HG02884 (cell line): ENCODE measurements around the gene PTPRA.
"Not testable (repeated sequence)": the region's sequence is repeated elsewhere in the genome, so short reads cannot be mapped to it uniquely, and the experiment has no call there.

Experiments
- ATAC-seq: cut with Tn5 transposase; IDR thresholded peaks from one replicate; pipeline ENCODE4 v1.9.1; 2021; ENCODE audit warnings: mild to moderate bottlenecking, moderate library complexity; ENCODE audit not compliant: unreplicated experiment

PTPRA gene

GRCh38 chr20:2888224-2888955, 15.1 kb downstream of the PTPRA start:
- ATAC-seq: no peak

GRCh38 chr20:2889209-2889608, 15.9 kb downstream of the PTPRA start:
- no peak for ATAC-seq

DNA sequence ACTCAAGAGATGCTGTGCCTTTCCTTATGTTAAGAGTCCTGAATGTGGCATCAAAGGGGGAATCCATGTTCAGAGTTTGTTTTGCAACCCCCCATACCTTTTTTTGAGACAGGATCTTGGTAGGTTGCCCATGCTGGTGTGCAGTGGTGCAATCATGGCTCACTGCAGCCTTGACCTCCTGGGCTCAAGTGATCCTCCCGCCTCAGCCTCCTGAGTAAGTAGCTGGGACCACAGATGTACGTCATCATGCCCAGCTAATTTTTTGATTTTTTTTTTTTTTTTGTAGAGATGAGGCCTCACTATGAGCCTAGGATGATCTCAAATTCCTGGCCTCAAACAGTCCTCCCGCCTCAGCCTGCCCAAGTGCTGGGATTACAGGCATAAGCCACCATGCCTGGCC, 16.5 kb downstream of the PTPRA start:
- no peak for ATAC-seq

DNA sequence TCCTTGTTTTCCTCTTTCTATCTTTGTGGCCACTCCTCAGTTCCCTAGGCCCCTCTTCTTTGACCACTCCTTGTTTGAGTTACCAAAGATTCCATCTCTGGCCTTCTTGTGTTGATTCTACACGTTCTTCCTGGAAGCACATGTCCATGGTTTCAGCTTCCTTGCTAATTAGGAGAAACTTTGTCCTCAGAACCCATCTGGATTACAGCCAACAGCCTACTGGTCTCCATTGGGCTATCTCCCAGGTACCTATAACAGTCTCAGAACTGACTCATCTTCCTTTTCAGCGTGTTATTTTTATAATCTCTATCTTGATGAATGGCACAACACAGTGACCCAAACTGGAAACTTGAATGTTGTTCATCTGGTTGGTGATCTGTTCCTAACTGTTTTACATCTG, 17.5 kb downstream of the PTPRA start:
- ATAC-seq: no peak

DNA sequence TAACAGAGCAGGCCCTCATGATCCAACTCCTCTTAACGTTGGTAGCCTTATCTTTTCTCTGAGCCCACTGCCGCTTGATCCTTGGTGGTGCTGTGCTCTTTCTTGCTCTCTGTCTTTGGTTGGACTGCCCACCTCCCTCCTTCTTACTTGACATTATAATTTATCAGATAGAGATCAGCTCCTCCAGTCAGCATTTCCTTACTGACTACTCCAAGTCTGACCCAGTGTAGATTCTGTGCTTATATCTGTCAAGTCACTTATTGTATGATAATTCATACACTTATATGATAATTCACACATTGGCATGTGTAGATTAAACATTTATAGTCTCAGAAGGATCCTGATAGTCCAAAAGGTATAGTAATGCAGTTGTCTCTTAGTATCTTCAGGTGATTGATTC, 18.1 kb downstream of the PTPRA start:
- no peak for ATAC-seq

DNA sequence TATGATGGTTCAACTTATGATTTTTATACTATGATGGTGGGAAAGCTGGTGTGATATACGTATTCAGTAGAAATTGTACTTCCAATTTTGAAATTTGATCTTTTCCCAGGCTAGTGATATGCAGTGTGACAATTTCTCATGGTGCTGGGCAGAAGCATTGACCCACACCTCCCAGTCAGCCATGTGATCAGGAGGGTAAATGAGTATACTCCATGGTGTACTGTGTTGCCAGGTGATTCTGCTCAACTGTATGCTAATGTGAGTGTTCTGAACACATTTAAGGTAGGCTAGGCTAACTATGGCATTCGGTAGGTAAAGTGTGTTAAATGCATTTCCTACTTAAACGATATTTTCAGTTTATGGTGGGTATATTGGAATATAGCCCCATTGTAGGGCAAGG, 19.1 kb downstream of the PTPRA start:
- ATAC-seq: no peak

- ATAC-seq: no peak
Measured at GRCh38 chr20:2894221-2894620, 20.9 kb downstream of the PTPRA start.

- not testable (repeated sequence) for ATAC-seq
Measured at GRCh38 chr20:2895154-2895553, 21.9 kb downstream of the PTPRA start.

DNA sequence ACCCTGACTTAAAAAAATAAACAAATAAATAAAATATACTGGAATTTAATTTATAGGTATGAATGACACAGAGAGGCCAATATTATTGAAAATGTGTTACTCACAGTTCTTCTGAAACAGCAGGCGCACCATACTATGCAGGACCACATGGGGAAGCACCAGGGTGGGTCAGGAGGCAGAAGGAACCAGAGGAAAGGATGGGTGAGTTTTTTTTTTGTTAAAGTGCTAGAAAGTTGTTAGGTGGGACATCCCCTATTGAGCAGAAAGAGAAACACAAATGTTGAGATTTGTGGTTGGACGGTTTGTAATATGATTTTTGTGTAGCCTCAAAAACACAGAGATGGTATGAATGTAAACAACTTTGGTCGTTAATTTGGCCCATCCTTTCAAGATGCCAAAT, 26.0 kb downstream of the PTPRA start:
- no peak for ATAC-seq

- no peak for ATAC-seq
Measured at GRCh38 chr20:2900845-2901592, 27.7 kb downstream of the PTPRA start.

GRCh38 chr20:2902291-2902690, 29.0 kb downstream of the PTPRA start:
- ATAC-seq: no peak

GRCh38 chr20:2902818-2903217, 29.5 kb downstream of the PTPRA start:
- no peak for ATAC-seq

DNA sequence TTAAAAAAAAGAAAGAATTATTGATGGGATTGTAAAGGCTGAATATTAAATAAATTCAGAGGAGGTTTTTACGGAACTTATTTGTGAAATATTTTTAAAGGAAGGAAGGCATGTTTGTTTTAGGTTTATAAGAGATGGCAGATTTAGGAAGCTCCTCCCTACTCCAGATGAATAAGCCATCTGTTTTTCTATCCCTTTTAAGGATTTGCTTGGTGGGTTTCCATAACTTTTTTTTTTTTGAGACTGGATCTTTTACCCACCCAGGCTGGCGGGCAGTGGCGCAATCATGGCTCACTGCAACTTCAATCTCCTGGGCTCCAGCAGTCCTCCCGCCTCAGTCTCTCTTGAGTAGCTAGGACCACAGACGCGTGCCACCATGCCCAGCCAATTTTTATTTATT, 30.4 kb downstream of the PTPRA start:
- no peak for ATAC-seq

DNA sequence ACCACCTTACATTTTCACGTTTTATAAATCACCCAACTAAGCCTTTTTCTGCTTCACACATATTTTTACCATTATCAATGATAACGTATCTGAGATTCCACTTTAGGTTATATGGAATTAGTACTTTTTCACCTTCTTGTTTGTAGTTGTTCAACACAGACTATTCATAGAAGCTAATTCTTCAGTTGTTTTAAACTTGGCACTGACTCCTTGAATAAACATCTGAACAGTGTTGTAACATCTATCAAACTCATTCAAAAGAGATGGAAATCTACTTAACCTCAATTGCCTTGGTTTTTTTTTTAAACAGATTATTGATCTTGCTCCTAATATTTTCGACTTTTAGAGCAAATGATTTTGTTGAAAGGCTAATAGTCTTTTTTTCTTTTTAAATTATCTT, 34.2 kb downstream of the PTPRA start:
- ATAC-seq: no peak

GRCh38 chr20:2909953-2910352, 36.7 kb downstream of the PTPRA start:
- no peak for ATAC-seq

GRCh38 chr20:2911200-2911599, 37.9 kb downstream of the PTPRA start:
- no peak for ATAC-seq

DNA sequence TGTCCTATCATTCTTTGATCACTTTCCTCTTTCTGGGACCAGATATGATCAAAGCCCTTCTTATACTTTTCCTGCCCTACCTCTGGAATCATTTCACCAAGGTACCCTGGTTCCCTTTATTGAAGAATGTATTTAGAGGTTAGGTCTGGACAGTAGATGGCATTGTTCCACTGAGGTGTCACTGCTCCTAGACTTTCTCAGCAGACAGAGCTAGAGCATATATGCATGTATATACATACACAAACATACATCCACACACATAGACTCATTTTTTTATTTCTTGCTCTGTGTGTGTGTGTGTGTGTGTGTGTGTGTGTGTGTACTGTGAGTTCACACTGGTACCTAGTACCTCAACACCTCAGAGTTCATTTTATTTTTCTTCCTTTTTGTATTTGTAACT, 40.9 kb downstream of the PTPRA start:
- no peak for ATAC-seq

GRCh38 chr20:2917266-2917665, 44.0 kb downstream of the PTPRA start:
- ATAC-seq: no peak

DNA sequence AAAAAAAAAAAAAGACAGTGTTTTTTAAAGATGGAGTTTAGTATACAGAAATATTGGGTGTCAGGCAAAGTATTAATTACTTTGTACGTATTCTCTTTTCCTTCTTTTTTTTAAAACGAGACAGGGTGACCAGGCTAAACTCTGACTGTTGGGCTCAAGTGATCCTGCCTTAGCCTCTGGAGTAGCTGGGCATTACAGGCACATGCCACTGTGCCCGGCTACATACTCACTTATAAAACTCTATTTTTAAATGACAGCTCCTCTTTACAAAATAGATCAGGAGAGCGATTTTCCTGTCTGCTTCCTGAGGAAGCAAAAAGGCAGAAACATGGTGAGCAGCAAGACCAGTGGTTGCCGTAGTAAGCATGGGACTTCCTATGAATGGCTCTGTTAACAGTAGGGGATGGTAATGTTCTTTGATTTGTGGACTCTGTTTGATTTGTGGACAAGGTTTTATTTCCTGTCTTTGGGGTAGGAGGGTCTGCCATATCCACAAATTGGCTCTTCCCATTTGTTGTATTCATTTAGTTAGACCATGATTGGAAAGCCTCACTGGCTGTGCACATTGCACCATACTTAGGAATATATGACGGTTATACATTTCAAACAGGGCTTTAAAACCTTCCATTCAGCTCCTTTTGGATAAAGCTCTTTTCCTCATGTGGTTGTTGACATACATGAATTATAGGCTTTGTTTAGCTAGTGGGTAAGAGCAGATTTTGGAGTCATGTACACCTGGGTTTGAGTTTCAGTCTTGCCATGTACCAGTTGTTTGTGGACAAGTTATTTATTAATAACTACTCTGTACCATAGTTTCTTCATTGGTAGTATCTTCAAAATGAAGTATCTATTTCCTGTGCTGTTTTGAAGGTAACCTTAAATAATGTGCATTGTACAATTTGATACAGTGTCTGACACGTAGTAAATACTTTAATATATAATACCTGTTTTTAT, 45.1 kb downstream of the PTPRA start:
- ATAC-seq: no peak

DNA sequence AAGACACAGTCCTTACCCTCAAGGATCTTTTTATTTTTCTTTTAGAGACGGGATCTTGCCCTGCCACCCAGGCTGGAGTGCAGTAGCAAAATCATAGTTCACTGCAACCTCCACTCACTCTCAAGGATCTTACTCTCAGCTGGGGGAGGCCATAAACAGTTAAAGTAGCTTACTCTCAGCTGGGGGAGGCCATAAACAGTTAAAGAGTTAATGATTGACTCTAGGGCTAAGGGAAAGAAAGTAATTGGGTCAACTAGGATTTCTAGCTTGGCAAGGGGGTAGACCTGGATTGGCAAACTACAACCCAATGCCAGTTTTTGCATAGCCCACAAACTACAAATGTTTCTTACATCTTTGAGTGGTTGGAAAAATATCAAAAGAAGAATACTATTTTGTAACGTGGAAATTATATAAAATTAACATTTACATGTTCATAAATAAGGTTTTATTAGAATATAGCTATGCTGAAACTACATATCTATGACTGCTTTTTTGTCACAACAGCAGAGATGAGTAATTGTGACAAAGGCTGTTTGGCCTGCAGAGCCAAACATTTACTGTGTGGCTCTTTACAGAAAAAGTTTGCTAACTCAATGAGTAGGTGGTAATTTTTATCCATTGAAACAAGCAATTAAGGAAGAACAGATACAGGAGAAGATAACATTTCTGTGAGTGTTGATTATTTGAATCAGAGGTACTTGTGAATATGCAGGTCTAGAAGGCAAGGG, 46.4 kb downstream of the PTPRA start:
- no peak for ATAC-seq

- no peak for ATAC-seq
Measured at GRCh38 chr20:2920473-2920872, 47.2 kb downstream of the PTPRA start.
